HepG2 (cell line): Measurements from ENCODE around the gene CDC42EP4. TPM values are rescaled to one million over a fixed set of nuclear protein-coding genes. Genes with fewer than 3 reads are reported as not detected.

Experiments used
- ARHGAP35 ChIP-seq: sonication (generic); formaldehyde crosslinking; IDR thresholded peaks from 2 replicates; pipeline ENCODE4 v1.9.0; 2022; ENCODE audit warnings: mild to moderate bottlenecking, inconsistent platforms, moderate library complexity, missing genetic modification reagents, borderline replicate concordance
- CCDC6 ChIP-seq: sonication (generic); formaldehyde crosslinking; IDR thresholded peaks from 2 replicates; pipeline ENCODE4 v1.8.1; 2022; ENCODE audit warnings: mild to moderate bottlenecking, missing genetic modification reagents, moderate library complexity
- CENPT ChIP-seq: sonication (generic); formaldehyde crosslinking; IDR thresholded peaks from 2 replicates; pipeline ENCODE4 v1.8.0; 2022; ENCODE audit warnings: low read depth, mild to moderate bottlenecking, moderate library complexity, missing genetic modification reagents
- CHD4 ChIP-seq: fragments of 200-600 bp; sonication (generic); IDR thresholded peaks from 2 replicates; pipeline ENCODE4 v1.7.0; 2017; ENCODE audit warnings: mild to moderate bottlenecking, low read length, borderline replicate concordance
- CREM ChIP-seq, 2 experiments: sonication (generic) in 1 of 2; formaldehyde crosslinking in 1 of 2; IDR thresholded peaks; 2 replicates each; pipeline versions ENCODE4 v1.4.0 to v1.6.1; 2016 to 2020; ENCODE audit warnings: antibody characterized with exemption in 1 of 2, mild to moderate bottlenecking in 1 of 2, missing genetic modification reagents in 1 of 2
- ETV6 ChIP-seq: sonication (generic); formaldehyde crosslinking; conservative IDR thresholded peaks from 2 replicates; pipeline ENCODE4 v1.4.0; 2020; ENCODE audit warnings: missing genetic modification reagents
- FOXP1 ChIP-seq, 2 experiments: fragments of 450-650 bp in 1 of 2; IDR thresholded peaks; 2 replicates each; pipeline ENCODE4 v1.6.1; 2017 to 2018; ENCODE audit warnings: antibody characterized with exemption in 1 of 2
- GPN1 ChIP-seq: sonication (generic); formaldehyde crosslinking; IDR thresholded peaks from 2 replicates; pipeline ENCODE4 v1.5.1; 2020; ENCODE audit warnings: missing genetic modification reagents, borderline replicate concordance
- KLF12 ChIP-seq: sonication (generic); formaldehyde crosslinking; IDR thresholded peaks from 2 replicates; pipeline ENCODE4 v1.4.0; 2020; ENCODE audit warnings: missing genetic modification reagents, borderline replicate concordance
- NKX3-1 ChIP-seq: sonication (generic); formaldehyde crosslinking; IDR thresholded peaks from 2 replicates; pipeline ENCODE4 v1.5.0; 2020; ENCODE audit warnings: missing genetic modification reagents
- NR2F1 ChIP-seq, 2 experiments: fragments of 450-650 bp in 1 of 2; formaldehyde crosslinking in 1 of 2; IDR thresholded peaks; 2 replicates each; pipeline versions ENCODE4 v1.5.0 to v1.6.1; 2016 to 2020; ENCODE audit warnings: mild to moderate bottlenecking in 1 of 2, missing compliant biosample characterization in 1 of 2, missing genetic modification reagents in 1 of 2, moderate library complexity in 1 of 2
- PITX1 ChIP-seq: sonication (generic); formaldehyde crosslinking; IDR thresholded peaks from 2 replicates; pipeline ENCODE4 v1.5.1; 2020; ENCODE audit warnings: mild to moderate bottlenecking, missing genetic modification reagents
- RBAK ChIP-seq: sonication (generic); formaldehyde crosslinking; IDR thresholded peaks from 2 replicates; pipeline ENCODE4 v1.5.1; 2020; ENCODE audit warnings: mild to moderate bottlenecking, missing genetic modification reagents
- SNAI1 ChIP-seq: sonication (generic); formaldehyde crosslinking; IDR thresholded peaks from 2 replicates; pipeline ENCODE4 v1.5.0; 2020; ENCODE audit warnings: mild to moderate bottlenecking, missing genetic modification reagents, borderline replicate concordance
- SRF ChIP-seq: IDR thresholded peaks from 2 replicates; pipeline ENCODE4 v1.6.1; 2011; ENCODE audit warnings: mild to moderate bottlenecking, low read depth, low read length, moderate library complexity
- THAP8 ChIP-seq: sonication (generic); formaldehyde crosslinking; IDR thresholded peaks from 2 replicates; pipeline ENCODE4 v1.5.1; 2020; ENCODE audit warnings: missing genetic modification reagents, mild to moderate bottlenecking, borderline replicate concordance
- ZNF101 ChIP-seq: sonication (generic); formaldehyde crosslinking; IDR thresholded peaks from 2 replicates; pipeline ENCODE4 v1.4.0; 2020; ENCODE audit warnings: mild to moderate bottlenecking, low read depth, missing genetic modification reagents, borderline replicate concordance
- ZNF24 ChIP-seq: fragments of 450-650 bp; IDR thresholded peaks from 2 replicates; pipeline ENCODE4 v1.6.1; 2017; ENCODE audit warnings: antibody characterized with exemption, mild to moderate bottlenecking
- ZNF432 ChIP-seq: sonication (generic); formaldehyde crosslinking; IDR thresholded peaks from 2 replicates; pipeline ENCODE4 v1.5.0; 2020; ENCODE audit warnings: missing genetic modification reagents, mild to moderate bottlenecking, borderline replicate concordance
- ZNF496 ChIP-seq: sonication (generic); formaldehyde crosslinking; IDR thresholded peaks from 2 replicates; pipeline ENCODE4 v1.8.1; 2023; ENCODE audit warnings: mild to moderate bottlenecking, moderate library complexity, missing genetic modification reagents; ENCODE audit not compliant: insufficient replicate concordance
- ZNF788 ChIP-seq: sonication (generic); formaldehyde crosslinking; IDR thresholded peaks from 2 replicates; pipeline ENCODE4 v1.5.0; 2020; ENCODE audit warnings: mild to moderate bottlenecking, missing genetic modification reagents, borderline replicate concordance
- polyA plus RNA-seq, 8 experiments: library from polyadenylated mRNA; depleted of rRNA in 3 of 8; stranded (reverse) in 7 of 8; unstranded in 1 of 8; fragments of >200 nt; fragmentation: Illumina TruSeq in 4 of 8; extraction: Trizol in 4 of 8; gene quantifications; 2 replicates each; pipeline versions ENCODE4 v1.2.1 to v1.2.3, GENCODE V29; 2011 to 2016; ENCODE audit warnings: low read depth in 4 of 8, missing spikeins in 1 of 8, mixed read lengths in 1 of 8; ENCODE audit not compliant: insufficient read depth in 1 of 8
- total RNA-seq, 5 experiments: library from RNA; depleted of rRNA; stranded (reverse); fragments of >200 nt; fragmentation: Illumina TruSeq; extraction: Trizol; gene quantifications; 2 replicates each; pipeline ENCODE4 v1.2.3, GENCODE V29; 2016; ENCODE audit warnings: low read depth in 1 of 5
- TF ChIP-seq, protein P1 (sequence below): sonication (generic); formaldehyde crosslinking; IDR thresholded peaks from 2 replicates; pipeline ENCODE4 v1.9.0; 2021; ENCODE audit warnings: mild to moderate bottlenecking, missing genetic modification reagents

The CDC42EP4 gene
- total and polyA plus RNA-seq, 2 of the 13 experiments (the other 11 are each of a cell fraction or from before 2014, with no cell fraction given): 19.0 to 54.0 TPM

GRCh38 chr17:73308017-73308823 is 3.6 kb downstream of the CDC42EP4 start (continued):
- TF ChIP-seq ZNF496 (CRISPR knock-in tag): no peak
- TF ChIP-seq, protein P1, sequence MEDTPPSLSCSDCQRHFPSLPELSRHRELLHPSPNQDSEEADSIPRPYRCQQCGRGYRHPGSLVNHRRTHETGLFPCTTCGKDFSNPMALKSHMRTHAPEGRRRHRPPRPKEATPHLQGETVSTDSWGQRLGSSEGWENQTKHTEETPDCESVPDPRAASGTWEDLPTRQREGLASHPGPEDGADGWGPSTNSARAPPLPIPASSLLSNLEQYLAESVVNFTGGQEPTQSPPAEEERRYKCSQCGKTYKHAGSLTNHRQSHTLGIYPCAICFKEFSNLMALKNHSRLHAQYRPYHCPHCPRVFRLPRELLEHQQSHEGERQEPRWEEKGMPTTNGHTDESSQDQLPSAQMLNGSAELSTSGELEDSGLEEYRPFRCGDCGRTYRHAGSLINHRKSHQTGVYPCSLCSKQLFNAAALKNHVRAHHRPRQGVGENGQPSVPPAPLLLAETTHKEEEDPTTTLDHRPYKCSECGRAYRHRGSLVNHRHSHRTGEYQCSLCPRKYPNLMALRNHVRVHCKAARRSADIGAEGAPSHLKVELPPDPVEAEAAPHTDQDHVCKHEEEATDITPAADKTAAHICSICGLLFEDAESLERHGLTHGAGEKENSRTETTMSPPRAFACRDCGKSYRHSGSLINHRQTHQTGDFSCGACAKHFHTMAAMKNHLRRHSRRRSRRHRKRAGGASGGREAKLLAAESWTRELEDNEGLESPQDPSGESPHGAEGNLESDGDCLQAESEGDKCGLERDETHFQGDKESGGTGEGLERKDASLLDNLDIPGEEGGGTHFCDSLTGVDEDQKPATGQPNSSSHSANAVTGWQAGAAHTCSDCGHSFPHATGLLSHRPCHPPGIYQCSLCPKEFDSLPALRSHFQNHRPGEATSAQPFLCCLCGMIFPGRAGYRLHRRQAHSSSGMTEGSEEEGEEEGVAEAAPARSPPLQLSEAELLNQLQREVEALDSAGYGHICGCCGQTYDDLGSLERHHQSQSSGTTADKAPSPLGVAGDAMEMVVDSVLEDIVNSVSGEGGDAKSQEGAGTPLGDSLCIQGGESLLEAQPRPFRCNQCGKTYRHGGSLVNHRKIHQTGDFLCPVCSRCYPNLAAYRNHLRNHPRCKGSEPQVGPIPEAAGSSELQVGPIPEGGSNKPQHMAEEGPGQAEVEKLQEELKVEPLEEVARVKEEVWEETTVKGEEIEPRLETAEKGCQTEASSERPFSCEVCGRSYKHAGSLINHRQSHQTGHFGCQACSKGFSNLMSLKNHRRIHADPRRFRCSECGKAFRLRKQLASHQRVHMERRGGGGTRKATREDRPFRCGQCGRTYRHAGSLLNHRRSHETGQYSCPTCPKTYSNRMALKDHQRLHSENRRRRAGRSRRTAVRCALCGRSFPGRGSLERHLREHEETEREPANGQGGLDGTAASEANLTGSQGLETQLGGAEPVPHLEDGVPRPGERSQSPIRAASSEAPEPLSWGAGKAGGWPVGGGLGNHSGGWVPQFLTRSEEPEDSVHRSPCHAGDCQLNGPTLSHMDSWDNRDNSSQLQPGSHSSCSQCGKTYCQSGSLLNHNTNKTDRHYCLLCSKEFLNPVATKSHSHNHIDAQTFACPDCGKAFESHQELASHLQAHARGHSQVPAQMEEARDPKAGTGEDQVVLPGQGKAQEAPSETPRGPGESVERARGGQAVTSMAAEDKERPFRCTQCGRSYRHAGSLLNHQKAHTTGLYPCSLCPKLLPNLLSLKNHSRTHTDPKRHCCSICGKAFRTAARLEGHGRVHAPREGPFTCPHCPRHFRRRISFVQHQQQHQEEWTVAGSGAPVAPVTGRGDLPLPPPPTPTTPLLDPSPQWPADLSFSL (CRISPR knock-in tag): no peak
- no peak for TF ChIP-seq ARHGAP35 (CRISPR knock-in tag)
- no peak for TF ChIP-seq GPN1 (CRISPR knock-in tag)
- peak; percentile 69; the same call in 1 of the 2 replicates for TF ChIP-seq KLF12
- TF ChIP-seq RBAK (CRISPR knock-in tag): 0 out of 2 replicates have a peak, but pooled peaks have one; percentile 12
- TF ChIP-seq CHD4: no peak; the same call in 1 of the 2 replicates
- no peak for TF ChIP-seq SRF
- no peak; the same call in 1 of the 2 replicates for TF ChIP-seq CCDC6 (CRISPR knock-in tag)
- no peak for TF ChIP-seq ZNF24
- no peak for TF ChIP-seq ZNF432
- TF ChIP-seq CREM (IDR thresholded peaks at IDR 0.05): peak; percentile 57; the same call in 1 of the 2 replicates
- TF ChIP-seq CREM (CRISPR knock-in tag; IDR thresholded peaks at IDR 0.05): no peak
- no peak for TF ChIP-seq ETV6 (CRISPR knock-in tag)
- TF ChIP-seq FOXP1 (IDR thresholded peaks at IDR 0.05): no peak
- TF ChIP-seq FOXP1 (CRISPR knock-in tag; IDR thresholded peaks at IDR 0.05): peak; percentile 63; the same call in 1 of the 2 replicates
- TF ChIP-seq SNAI1 (CRISPR knock-in tag): no peak
- TF ChIP-seq ZNF101 (CRISPR knock-in tag): no peak
- peak; percentile 81 for TF ChIP-seq PITX1 (CRISPR knock-in tag)
- TF ChIP-seq NR2F1 (CRISPR knock-in tag; IDR thresholded peaks at IDR 0.05): peak; percentile 51 to 54; a peak in 2 of 4 replicates
- no peak for TF ChIP-seq THAP8 (CRISPR knock-in tag)
- 0 out of 2 replicates have a peak, but pooled peaks have one; percentile 47 for TF ChIP-seq NKX3-1 (CRISPR knock-in tag)
- TF ChIP-seq ZNF788 (CRISPR knock-in tag): peak; percentile 91; the same call in 1 of the 2 replicates
- no peak for TF ChIP-seq CENPT (CRISPR knock-in tag)
